ENCODE data around the gene AQP10.

AQP10 gene

DNA sequence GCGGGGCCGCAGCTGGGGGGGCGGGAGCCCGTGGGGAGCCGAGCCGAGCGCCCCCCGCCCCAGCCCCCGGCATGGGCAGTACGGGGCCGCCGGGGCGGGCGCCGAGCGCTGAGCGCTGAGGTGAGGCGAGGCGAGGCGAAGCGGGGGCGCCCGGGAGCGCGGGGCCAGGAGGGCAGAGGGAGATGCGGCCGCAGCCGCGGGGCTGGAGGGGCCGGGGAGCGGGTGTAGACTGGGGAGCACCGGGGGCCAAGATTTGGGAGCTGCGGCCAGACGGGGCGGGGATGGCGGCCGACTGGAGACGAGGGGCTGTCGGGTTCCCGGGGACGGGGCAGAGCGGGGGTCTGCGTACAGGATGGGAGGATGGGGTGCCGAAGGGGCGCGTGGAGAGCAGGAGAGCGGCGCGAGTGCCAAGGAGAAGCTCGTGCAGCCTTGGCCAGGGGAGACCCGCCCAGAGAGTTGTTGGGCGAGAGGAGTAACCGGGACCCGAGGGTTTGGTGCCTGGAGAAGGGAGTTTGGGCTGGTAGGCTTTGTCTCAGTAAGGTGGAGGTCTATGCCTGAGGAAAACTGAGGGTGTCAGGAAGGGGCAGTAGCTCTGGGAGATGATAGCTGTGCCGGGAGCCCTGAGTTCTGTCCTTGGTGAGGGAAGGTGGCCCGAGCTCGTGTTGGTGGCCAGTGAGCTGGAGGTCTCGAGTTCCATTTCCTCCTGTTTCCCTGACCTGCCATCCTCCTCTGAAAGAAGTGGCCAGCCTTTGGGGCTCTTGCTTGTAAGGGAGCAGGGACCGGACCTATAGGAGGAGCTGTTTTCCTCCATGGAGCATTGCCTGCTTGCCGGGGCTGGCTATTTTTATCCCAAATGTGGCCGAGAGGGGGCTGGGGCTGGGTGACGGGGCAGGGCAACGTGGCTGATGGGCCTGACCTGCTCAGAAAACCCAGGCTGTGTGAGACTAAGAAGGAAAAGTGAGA lies 5.0 kb downstream of the AQP10 start:
- FAIRE-seq (peak; percentile 63), DNase-seq (ENCODE audit: insufficient read length) (no peak)
- TF ChIP-seq POLR2AphosphoS5 (IDR thresholded peaks at IDR 0.05; ENCODE audit: low read depth, low read length) = no peak
- TF ChIP-seq TAF1 (IDR thresholded peaks at IDR 0.05; ENCODE audit: borderline replicate concordance, low read depth, low read length) = no peak
- no peak for TF ChIP-seq POLR2A (IDR thresholded peaks at IDR 0.05; ENCODE audit: low read depth, low read length)

DNA sequence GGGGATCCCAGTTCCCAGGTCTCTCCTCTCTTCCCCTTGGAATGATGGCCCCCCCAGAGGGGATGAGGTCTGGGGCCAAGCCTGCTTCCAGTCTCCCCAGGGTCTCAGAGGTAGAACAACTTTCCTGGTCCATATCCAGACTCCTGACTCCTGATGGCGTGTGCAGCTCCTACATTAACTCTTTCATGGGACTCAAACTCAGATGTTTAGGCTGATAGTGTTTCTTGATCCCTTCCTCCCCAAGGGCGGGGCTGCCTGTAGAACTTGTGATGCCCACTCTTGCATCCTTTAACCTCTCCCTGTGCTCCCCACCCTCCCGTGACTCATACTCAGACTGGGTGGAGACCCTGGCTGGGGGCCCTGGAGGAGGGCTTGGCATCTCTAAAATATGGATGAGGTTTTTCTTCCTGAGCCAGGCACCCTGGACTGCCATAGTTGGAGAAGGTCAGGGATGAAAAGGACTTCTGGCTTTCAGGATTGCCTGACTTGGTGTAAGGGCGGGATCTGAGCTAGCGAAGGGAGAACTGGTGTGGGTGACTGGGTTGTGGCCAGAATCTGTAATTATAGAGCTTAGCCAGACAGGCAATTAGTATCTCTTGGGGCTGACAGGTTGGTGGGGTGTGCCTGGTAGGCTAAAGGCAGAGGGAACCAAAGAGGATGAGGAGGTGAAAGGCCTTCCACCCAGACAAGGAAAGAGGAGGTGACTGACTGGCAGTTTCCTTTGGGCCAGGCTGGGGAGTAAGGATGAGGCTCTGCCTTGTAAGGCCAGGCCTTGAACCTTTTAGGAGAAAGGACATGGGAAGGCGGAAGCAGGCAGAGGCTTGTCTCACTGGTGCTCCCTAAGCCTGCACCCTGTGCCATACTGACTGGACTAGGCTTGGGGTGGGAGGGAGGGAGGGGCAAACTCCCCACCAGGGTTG lies 5.9 kb downstream of the AQP10 start:
- DNase-seq (ENCODE audit: insufficient read length) = no peak
- FAIRE-seq = no peak
- TF ChIP-seq POLR2AphosphoS5 (IDR thresholded peaks at IDR 0.05; ENCODE audit: low read depth, low read length) = no peak
- no peak for TF ChIP-seq TAF1 (IDR thresholded peaks at IDR 0.05; ENCODE audit: borderline replicate concordance, low read depth, low read length)
- no peak for TF ChIP-seq POLR2A (IDR thresholded peaks at IDR 0.05; ENCODE audit: low read depth, low read length)

GRCh38 chr1:154327466-154328317 lies 6.8 kb downstream of the AQP10 start:
- no peak for DNase-seq (ENCODE audit: insufficient read length)
- peak; percentile 78 for FAIRE-seq

DNA sequence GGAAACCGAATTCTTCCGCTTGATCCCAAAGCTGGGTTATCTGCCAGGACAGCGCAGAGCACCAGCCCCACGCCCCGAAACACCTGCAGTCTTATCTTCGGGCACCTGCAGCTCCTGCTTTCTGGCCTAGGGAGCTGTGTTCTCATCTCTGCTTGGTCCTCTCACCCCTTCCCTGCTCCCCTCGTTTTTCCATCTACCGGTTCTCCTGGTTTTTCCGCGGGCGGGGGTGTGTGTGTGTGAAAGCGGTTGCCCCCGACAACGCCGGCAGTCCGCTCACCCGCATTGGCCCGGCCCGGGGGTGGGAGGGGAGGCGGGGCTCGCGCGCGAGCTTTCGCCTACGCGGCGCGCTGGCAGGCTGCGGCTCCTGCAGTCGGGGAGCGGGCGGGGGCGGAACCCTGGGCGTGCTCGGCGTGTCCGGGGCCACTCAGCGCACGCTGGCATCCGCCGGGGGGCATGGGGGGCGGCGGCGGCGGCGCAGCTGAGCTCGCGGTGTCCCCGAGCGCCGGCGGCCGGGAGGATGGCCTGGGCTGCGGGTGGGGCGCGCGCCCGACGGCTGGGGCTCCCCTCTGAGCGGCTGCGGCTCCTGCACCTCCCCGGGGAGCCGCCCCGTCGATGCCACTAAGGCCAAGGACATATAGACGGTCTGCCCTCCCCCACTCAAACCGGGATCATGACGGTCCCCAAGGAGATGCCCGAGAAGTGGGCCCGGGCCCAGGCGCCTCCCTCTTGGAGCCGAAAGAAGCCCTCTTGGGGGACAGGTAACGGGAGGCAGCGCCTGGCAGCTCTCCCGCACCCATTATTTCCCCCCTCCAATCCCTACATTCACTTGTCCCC lies 7.6 kb downstream of the AQP10 start:
- peak; percentile 85 for FAIRE-seq
- peak; percentile 81 for DNase-seq (ENCODE audit: insufficient read length)

More at GRCh38 chr1:154327466-154328317, 6.8 kb downstream of the AQP10 start:
- TF ChIP-seq POLR2A (IDR thresholded peaks at IDR 0.05; ENCODE audit: low read depth, low read length) = no peak

GRCh38 chr1:154329152-154329521 lies 8.2 kb downstream of the AQP10 start:
- FAIRE-seq (no peak), DNase-seq (ENCODE audit: insufficient read length) (no peak)
- TF ChIP-seq POLR2A (IDR thresholded peaks at IDR 0.05; ENCODE audit: low read depth, low read length) = no peak
- no peak for TF ChIP-seq TAF1 (IDR thresholded peaks at IDR 0.05; ENCODE audit: borderline replicate concordance, low read depth, low read length)
- TF ChIP-seq POLR2AphosphoS5 (IDR thresholded peaks at IDR 0.05; ENCODE audit: low read depth, low read length) = no peak

More for the DNA sequence above, 7.6 kb downstream of the AQP10 start:
- TF ChIP-seq TAF1 (IDR thresholded peaks at IDR 0.05; ENCODE audit: borderline replicate concordance, low read depth, low read length) = no peak
- no peak for TF ChIP-seq POLR2AphosphoS5 (IDR thresholded peaks at IDR 0.05; ENCODE audit: low read depth, low read length)
- no peak for TF ChIP-seq POLR2A (IDR thresholded peaks at IDR 0.05; ENCODE audit: low read depth, low read length)

DNA sequence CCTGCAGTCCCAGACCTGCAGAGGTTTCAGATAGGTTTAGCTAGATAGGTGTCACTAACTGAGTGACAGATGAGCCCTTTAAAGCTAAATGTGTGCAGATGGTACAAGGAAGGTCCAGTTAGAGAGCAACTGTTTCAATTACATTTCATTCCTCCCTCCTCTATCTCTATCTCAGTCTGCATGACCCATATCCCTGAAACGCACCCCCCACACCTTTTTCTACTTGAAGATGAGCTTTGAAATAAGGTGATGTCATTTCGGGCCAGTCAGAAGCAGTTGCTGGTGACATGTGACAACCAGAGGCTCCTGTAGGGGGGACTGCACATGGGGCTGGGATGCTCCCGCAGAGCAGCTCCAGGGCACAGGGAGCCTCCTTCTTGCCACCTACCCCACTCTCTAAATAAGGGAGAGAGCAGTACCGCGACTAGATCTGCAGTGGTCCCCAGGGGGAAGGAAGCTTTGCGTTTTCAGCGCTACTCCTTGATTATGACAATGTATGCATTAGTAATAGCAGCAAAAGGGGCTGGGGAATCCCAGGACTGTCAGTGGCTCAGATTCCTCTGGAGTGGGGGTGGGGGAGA lies 8.7 kb downstream of the AQP10 start:
- no peak for DNase-seq (ENCODE audit: insufficient read length)
- no peak for FAIRE-seq
- no peak for TF ChIP-seq TAF1 (IDR thresholded peaks at IDR 0.05; ENCODE audit: borderline replicate concordance, low read depth, low read length)
- no peak for TF ChIP-seq POLR2AphosphoS5 (IDR thresholded peaks at IDR 0.05; ENCODE audit: low read depth, low read length)
- no peak for TF ChIP-seq POLR2A (IDR thresholded peaks at IDR 0.05; ENCODE audit: low read depth, low read length)

DNA sequence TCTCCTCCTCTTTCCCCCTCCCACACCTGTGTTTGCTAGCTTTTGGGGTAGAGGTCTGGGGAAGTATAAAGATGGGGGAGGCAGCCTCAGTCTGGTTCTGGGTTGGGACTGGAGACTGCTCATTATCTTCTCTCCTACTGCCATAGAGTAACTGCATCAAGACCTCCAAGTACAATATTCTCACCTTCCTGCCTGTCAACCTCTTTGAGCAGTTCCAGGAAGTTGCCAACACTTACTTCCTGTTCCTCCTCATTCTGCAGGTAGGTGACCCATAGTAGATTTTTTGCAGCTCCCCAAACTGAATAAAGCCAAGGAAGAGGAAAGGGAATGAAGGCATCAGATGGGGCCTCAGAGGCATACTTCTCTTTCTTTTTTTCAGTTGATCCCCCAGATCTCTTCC lies 9.8 kb downstream of the AQP10 start:
- TF ChIP-seq POLR2AphosphoS5 (IDR thresholded peaks at IDR 0.05; ENCODE audit: low read depth, low read length) (no peak), POLR2A (IDR thresholded peaks at IDR 0.05; ENCODE audit: low read depth, low read length) (no peak), TAF1 (IDR thresholded peaks at IDR 0.05; ENCODE audit: borderline replicate concordance, low read depth, low read length) (no peak)
- FAIRE-seq (no peak), DNase-seq (ENCODE audit: insufficient read length) (no peak)

GRCh38 chr1:154334079-154335024 lies 13.5 kb downstream of the AQP10 start:
- FAIRE-seq = no peak
- TF ChIP-seq POLR2A (IDR thresholded peaks at IDR 0.05; ENCODE audit: low read depth, low read length) (no peak), TAF1 (IDR thresholded peaks at IDR 0.05; ENCODE audit: borderline replicate concordance, low read depth, low read length) (no peak), POLR2AphosphoS5 (IDR thresholded peaks at IDR 0.05; ENCODE audit: low read depth, low read length) (no peak)

More at GRCh38 chr1:154334079-154335024, 13.5 kb downstream of the AQP10 start:
- no peak for DNase-seq (ENCODE audit: insufficient read length)
